Smooth muscle cell (in vitro differentiated cells): ENCODE data around the gene C16orf86. TPM values are rescaled to one million over a fixed set of nuclear protein-coding genes. Genes with fewer than 3 reads are reported as not detected.

ENCODE experiments used
- DNase-seq: peaks from one replicate; lab custom pipeline; 2025; ENCODE audit not compliant: unreplicated experiment; lab: John Stamatoyannopoulos, UW
- H2AFZ ChIP-seq: fragments of 200-600 bp; sonication (generic); 2 replicates; pipeline ENCODE4 v1.6.0; 2016; ENCODE audit warnings: antibody characterized with exemption, low read depth, mild to moderate bottlenecking
- H3F3A ChIP-seq: fragments of 200-600 bp; sonication (generic); 2 replicates; pipeline ENCODE4 v1.6.0; 2017; ENCODE audit warnings: antibody characterized with exemption, low read depth
- H3K27ac ChIP-seq: fragments of 200-600 bp; sonication (generic); 2 replicates; pipeline ENCODE4 v1.5.1; 2016; ENCODE audit warnings: low read depth, mild to moderate bottlenecking
- H3K27me3 ChIP-seq: fragments of 200-600 bp; sonication (generic); 2 replicates; pipeline ENCODE4 v1.6.1; 2016; ENCODE audit warnings: low read depth, mild to moderate bottlenecking
- H3K36me3 ChIP-seq: fragments of 200-600 bp; sonication (generic); 2 replicates; pipeline ENCODE4 v1.5.1; 2016; ENCODE audit warnings: low read depth
- H3K4me1 ChIP-seq: fragments of 200-600 bp; sonication (generic); 2 replicates; pipeline ENCODE4 v1.5.1; 2016; ENCODE audit warnings: low read depth
- H3K4me2 ChIP-seq: fragments of 200-600 bp; sonication (generic); 2 replicates; pipeline ENCODE4 v1.6.0; 2016; ENCODE audit warnings: mild to moderate bottlenecking
- H3K4me3 ChIP-seq: fragments of 200-600 bp; sonication (generic); 2 replicates; pipeline ENCODE4 v1.5.1; 2016; ENCODE audit warnings: mild to moderate bottlenecking
- H3K79me2 ChIP-seq: fragments of 200-600 bp; sonication (generic); 2 replicates; pipeline ENCODE4 v1.6.0; 2016; ENCODE audit warnings: low read depth, mild to moderate bottlenecking
- H3K9ac ChIP-seq: fragments of 200-600 bp; sonication (generic); 2 replicates; pipeline ENCODE4 v1.6.0; 2016; ENCODE audit warnings: low read depth
- H3K9me3 ChIP-seq: fragments of 200-600 bp; sonication (generic); replicated peaks from 2 replicates; pipeline ENCODE4 v1.5.1; 2016; ENCODE audit warnings: low read depth
- H4K20me1 ChIP-seq: fragments of 200-600 bp; sonication (generic); 2 replicates; pipeline ENCODE4 v1.6.0; 2016; ENCODE audit warnings: low read depth
- CTCF ChIP-seq: fragments of 200-600 bp; sonication (generic); IDR thresholded peaks from 2 replicates; pipeline ENCODE4 v1.5.1; 2017; ENCODE audit warnings: borderline replicate concordance, mild to moderate bottlenecking, antibody characterized with exemption; ENCODE audit not compliant: insufficient read depth, poor library complexity, severe bottlenecking
- WGBS: methylation state at CpG from one replicate; pipeline ENCODE4 v1.1.7; 2016; ENCODE audit warnings: low lambda C conversion rate; 5-methylcytosine and 5-hydroxymethylcytosine counted together
- polyA plus RNA-seq: library from polyadenylated mRNA; unstranded; fragments of >200 nt; fragmentation: Nextera tagmentation; extraction: Ambion mirVana; gene quantifications from 2 replicates; pipeline ENCODE4 v1.2.1, GENCODE V29; 2016
- total RNA-seq: library from RNA; depleted of rRNA; stranded (reverse); fragments of >200 nt; gene quantifications from 2 replicates; pipeline ENCODE4 v1.2.3, GENCODE V29; 2014

Gene C16orf86
- total and polyA plus RNA-seq, 2 experiments from 2014 or later, result 3.4 to 8.5 TPM

GRCh38 chr16:67707210-67707609 is 40.6 kb downstream of the C16orf86 start:
- no peaks in the 10 kb centered on the region for H3K36me3 ChIP-seq
- no peak overlapping the region for H3K27ac ChIP-seq
- no peaks in the 10 kb centered on the region for H3K4me1 ChIP-seq
- H3K9ac ChIP-seq, result no peak overlapping the region
- H2AFZ ChIP-seq, result no peak overlapping the region
- WGBS, result 100% methylated on average over 4 of the region's 4 CpGs
- no peak overlapping the region for H3K4me2 ChIP-seq
- no peaks in the 10 kb centered on the region for H3F3A ChIP-seq
- H3K79me2 ChIP-seq, result peaks cover 73% of the 10 kb centered on the region
- no peaks in the 10 kb centered on the region for H3K27me3 ChIP-seq
- no peaks in the 10 kb centered on the region for H3K9me3 ChIP-seq
- peaks cover 85% of the 10 kb centered on the region for H4K20me1 ChIP-seq
- no peak for DNase-seq
- no peak overlapping the region for H3K4me3 ChIP-seq
- no peak for TF ChIP-seq CTCF

GRCh38 chr16:67707790-67708189 is 41.2 kb downstream of the C16orf86 start:
- H3K4me1 ChIP-seq, result no peaks in the 10 kb centered on the region
- H3K27ac ChIP-seq, result no peak overlapping the region
- H3K36me3 ChIP-seq, result no peaks in the 10 kb centered on the region
- H3K9ac ChIP-seq, result no peak overlapping the region
- H3K79me2 ChIP-seq, result peaks cover 71% of the 10 kb centered on the region
- WGBS, result 97% methylated on average over 5 of the region's 5 CpGs
- H2AFZ ChIP-seq, result no peak overlapping the region
- H3F3A ChIP-seq, result no peaks in the 10 kb centered on the region
- H3K27me3 ChIP-seq, result no peaks in the 10 kb centered on the region
- no peaks in the 10 kb centered on the region for H3K9me3 ChIP-seq
- peaks cover 83% of the 10 kb centered on the region for H4K20me1 ChIP-seq
- H3K4me3 ChIP-seq, result no peak overlapping the region
- DNase-seq, result no peak
- TF ChIP-seq CTCF, result no peak
- H3K4me2 ChIP-seq, result no peak overlapping the region

- no peaks in the 10 kb centered on the region for H3F3A ChIP-seq
- H3K27ac ChIP-seq, result no peak overlapping the region
- H3K9ac ChIP-seq, result no peak overlapping the region
- H3K79me2 ChIP-seq, result peaks cover 71% of the 10 kb centered on the region
- 97% methylated on average over 2 of the region's 2 CpGs for WGBS
- DNase-seq, result no peak
- H3K27me3 ChIP-seq, result no peaks in the 10 kb centered on the region
- H4K20me1 ChIP-seq, result peaks cover 83% of the 10 kb centered on the region
- no peaks in the 10 kb centered on the region for H3K36me3 ChIP-seq
- no peak overlapping the region for H3K4me2 ChIP-seq
- H2AFZ ChIP-seq, result no peak overlapping the region
- H3K4me3 ChIP-seq, result no peak overlapping the region
- no peak for TF ChIP-seq CTCF
- H3K4me1 ChIP-seq, result no peaks in the 10 kb centered on the region
- no peaks in the 10 kb centered on the region for H3K9me3 ChIP-seq
Measured at GRCh38 chr16:67708368-67708771, 41.8 kb downstream of the C16orf86 start.

- H3K9me3 ChIP-seq, result no peaks in the 10 kb centered on the region
- H3K27ac ChIP-seq, result no peak overlapping the region
- no peak overlapping the region for H2AFZ ChIP-seq
- no peak for TF ChIP-seq CTCF
- H3K79me2 ChIP-seq, result peaks cover 75% of the 10 kb centered on the region
- 82% methylated on average over 1 of the region's 1 CpG for WGBS
- H4K20me1 ChIP-seq, result peaks cover 83% of the 10 kb centered on the region
- H3K27me3 ChIP-seq, result no peaks in the 10 kb centered on the region
- H3K4me3 ChIP-seq, result no peak overlapping the region
- no peaks in the 10 kb centered on the region for H3K4me1 ChIP-seq
- DNase-seq, result no peak
- no peaks in the 10 kb centered on the region for H3F3A ChIP-seq
- H3K36me3 ChIP-seq, result no peaks in the 10 kb centered on the region
- no peak overlapping the region for H3K9ac ChIP-seq
- no peak overlapping the region for H3K4me2 ChIP-seq
Measured at GRCh38 chr16:67709050-67709449, 42.4 kb downstream of the C16orf86 start.
